GM23338 (cell line): ENCODE measurements around the gene RELL1.

Source experiments
- EZH2 ChIP-seq: fragments of 200-600 bp; sonication (generic); IDR thresholded peaks from one replicate; pipeline ENCODE4 v1.8.0; 2017; ENCODE audit warnings: antibody characterized with exemption, mild to moderate bottlenecking, low read depth; ENCODE audit not compliant: unreplicated experiment
- JUNB ChIP-seq: IDR thresholded peaks from one replicate; pipeline ENCODE4 v1.6.1; 2016; ENCODE audit warnings: antibody characterized with exemption; ENCODE audit not compliant: unreplicated experiment
- TF ChIP-seq, protein P1 (sequence below), 2 experiments: fragments of 200-600 bp in 1 of 2; sonication (generic) in 1 of 2; conservative IDR thresholded peaks; 2 replicates each; pipeline versions ENCODE4 v1.5.1 to v1.6.1; 2016 to 2017; ENCODE audit warnings: antibody characterized with exemption in 2 of 2, low read depth in 2 of 2, mild to moderate bottlenecking in 2 of 2, moderate library complexity in 1 of 2

DNA sequence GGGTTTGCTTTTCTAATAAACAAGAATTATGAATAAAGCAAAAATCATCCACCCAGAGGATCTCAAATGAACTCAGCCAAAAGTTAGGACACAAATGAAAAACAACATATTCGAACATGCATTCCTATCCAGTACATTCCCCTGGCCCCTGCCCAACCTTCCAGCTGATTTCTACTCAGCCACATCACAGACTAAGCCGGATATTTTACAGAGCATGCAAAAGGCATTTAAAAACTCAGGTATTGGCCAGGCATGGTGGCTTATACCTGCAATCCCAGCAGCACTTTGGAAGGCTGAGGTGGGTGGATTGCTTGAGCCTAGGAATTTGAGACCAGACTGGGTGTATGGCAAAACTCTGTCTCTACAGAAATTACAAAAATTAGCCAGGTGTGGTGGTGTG, 54.6 kb downstream of the RELL1 start:
- TF ChIP-seq, protein P1, sequence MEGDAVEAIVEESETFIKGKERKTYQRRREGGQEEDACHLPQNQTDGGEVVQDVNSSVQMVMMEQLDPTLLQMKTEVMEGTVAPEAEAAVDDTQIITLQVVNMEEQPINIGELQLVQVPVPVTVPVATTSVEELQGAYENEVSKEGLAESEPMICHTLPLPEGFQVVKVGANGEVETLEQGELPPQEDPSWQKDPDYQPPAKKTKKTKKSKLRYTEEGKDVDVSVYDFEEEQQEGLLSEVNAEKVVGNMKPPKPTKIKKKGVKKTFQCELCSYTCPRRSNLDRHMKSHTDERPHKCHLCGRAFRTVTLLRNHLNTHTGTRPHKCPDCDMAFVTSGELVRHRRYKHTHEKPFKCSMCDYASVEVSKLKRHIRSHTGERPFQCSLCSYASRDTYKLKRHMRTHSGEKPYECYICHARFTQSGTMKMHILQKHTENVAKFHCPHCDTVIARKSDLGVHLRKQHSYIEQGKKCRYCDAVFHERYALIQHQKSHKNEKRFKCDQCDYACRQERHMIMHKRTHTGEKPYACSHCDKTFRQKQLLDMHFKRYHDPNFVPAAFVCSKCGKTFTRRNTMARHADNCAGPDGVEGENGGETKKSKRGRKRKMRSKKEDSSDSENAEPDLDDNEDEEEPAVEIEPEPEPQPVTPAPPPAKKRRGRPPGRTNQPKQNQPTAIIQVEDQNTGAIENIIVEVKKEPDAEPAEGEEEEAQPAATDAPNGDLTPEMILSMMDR (conservative IDR thresholded peaks at IDR 0.05; ENCODE audit: low read depth in 2 of 2): no peak
- TF ChIP-seq EZH2: no peak
- TF ChIP-seq JUNB: no peak
